Measurements from ENCODE around the gene U2AF1.
"Not testable (repeated sequence)": the region's sequence is repeated elsewhere in the genome, so short reads cannot be mapped to it uniquely, and the experiment has no call there.

The U2AF1 gene

DNA sequence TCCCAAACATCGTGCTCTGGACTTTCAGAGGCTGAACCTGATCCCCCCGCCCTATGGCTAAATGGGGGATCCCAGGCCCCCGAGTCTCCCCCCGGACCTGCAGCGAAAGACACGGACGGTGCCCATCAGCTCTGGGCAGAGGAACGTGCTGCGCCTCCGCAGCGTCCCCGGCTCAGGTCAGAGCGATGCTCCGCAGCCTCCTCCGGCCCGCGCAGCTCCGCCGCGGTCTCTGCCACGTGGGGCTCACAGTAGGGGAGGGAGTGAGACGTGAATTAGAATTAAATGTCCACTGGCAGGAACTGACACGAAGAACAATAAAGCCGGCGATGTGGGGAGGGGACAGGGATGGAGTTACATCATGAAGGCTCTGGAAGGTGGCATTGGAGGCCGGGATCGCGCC, 30.7 kb downstream of the U2AF1 start:
- not testable (repeated sequence) for DNase-seq (ENCODE audit: low read depth in 2 of 2)

- DNase-seq (ENCODE audit: low read depth in 2 of 2): not testable (repeated sequence)
These were observed 31.2 kb downstream of the U2AF1 start for GRCh38 chr21:43076023-43076637.

- DNase-seq (ENCODE audit: low read depth in 2 of 2): not testable (repeated sequence)
These were observed 32.0 kb downstream of the U2AF1 start, which contains the start of gene CBS for GRCh38 chr21:43075170-43076022. CBS (minus strand) TSS chr21:43075835; CDS start chr21:43072193, 3,642 bp downstream.

DNA sequence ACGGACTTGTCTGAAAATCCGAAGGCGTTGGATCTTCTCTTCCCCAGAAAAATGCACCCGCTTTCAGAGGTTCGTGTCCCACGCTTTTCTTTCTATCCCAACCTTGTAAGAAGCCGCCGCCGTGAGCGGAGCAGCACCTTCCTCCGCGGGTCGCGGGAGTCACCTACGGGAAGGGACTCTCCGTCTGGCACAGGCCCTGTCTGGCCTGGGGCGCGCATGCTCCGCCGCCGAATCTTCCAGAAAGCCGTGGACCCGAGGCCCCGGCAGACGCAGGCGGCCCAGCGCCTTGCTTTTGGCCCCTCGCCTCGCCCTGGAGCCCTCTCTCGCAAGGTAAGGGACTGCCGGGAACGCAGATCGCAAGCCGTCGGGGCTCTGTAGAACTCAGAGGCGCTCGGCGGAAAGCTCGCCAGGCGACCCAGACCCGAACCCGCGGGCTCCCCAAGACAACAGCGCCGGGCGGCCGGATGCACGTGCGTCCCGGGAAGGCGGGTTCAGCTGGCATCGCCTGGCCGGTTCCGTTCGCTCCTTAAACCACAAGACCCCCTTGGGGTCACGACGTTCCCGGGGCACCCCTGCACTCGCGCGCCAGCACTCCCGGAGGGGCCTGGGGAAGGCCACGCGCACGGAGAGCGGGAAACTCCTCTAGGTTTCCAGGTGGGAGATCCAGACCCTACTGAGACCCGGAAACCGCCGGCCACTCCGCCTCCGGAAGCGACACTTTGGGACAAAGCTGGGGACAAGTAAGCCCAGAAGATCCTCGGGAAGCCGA, 32.8 kb downstream of the U2AF1 start:
- not testable (repeated sequence) for DNase-seq (ENCODE audit: low read depth in 2 of 2)

GRCh38 chr21:43072742-43073141, 34.6 kb downstream of the U2AF1 start:
- DNase-seq (ENCODE audit: low read depth in 2 of 2): not testable (repeated sequence)

GRCh38 chr21:43069682-43070081, 37.7 kb downstream of the U2AF1 start:
- not testable (repeated sequence) for DNase-seq (ENCODE audit: low read depth in 2 of 2)

DNA sequence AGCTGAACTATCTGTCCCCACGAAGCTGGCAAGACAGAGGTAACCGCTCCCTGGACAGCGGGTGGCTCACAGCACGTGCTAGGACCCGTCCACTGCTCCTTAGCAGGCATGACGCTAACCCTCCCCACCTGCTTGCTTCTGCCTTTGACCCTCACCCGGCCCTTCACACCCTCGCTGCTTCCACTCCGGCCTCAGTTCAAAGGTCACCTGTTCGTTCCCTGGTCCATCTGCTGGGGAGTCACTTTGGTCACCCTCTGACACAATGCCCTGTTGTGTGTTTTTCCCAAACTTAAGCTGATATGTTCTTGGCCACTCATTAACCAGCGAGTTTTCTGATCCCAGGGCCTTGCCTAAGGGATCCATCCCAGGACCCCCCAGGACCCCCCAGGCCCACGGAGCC, 39.3 kb downstream of the U2AF1 start:
- DNase-seq (ENCODE audit: low read depth in 2 of 2): not testable (repeated sequence)

GRCh38 chr21:43066690-43067089, 40.7 kb downstream of the U2AF1 start:
- not testable (repeated sequence) for DNase-seq (ENCODE audit: low read depth in 2 of 2)

DNA sequence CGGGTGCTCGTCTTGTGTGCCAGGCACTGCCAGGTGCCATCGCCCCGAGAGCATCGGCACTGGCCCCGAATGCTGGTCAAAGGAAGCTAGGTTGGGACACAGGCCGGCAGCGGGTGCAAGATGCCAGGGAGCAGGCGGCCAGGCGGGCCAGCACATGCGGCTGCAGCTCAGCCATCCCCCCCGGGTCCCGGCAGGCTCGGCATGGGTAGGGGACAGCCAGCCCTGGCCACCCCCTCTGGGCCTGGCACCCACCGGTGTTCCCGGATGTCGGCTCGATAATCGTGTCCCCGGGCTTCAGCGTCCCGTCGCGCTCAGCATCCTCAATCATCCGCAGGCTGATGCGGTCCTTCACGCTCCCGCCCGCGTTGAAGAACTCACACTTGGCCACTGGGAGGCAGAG, 41.4 kb downstream of the U2AF1 start:
- DNase-seq (ENCODE audit: low read depth in 2 of 2): not testable (repeated sequence)

DNA sequence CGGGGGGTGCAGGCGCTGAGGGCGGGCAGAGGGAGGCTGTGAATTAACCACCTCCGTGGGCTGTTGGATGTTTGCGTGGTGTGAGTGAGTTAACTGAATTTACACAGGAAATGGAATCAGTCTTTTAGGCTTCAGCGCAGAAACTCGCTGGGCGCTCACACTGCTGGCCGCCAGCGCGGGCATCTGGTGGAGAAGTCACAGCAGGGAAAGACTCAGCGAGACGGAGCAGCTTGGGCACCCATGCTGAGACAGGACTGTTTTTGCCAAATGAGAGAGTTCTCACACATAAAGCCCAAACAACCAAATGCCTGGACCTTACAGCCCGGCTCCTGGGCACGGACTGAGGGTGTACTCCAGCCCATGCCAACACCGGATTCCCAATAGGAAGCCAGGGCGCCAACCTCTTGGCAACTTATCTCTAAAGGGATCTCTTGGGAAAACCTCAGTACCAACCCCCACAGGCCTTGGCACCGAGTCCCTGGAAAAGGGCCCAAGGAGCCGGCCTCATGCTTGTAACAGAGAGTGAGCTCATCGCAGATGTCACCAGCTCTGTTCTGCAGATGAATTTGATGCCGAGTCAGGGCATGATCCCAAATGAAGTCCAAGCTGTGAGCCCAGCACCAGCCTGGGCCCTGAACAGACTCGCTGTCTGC, 43.0 kb downstream of the U2AF1 start:
- not testable (repeated sequence) for DNase-seq (ENCODE audit: low read depth in 2 of 2)

DNA sequence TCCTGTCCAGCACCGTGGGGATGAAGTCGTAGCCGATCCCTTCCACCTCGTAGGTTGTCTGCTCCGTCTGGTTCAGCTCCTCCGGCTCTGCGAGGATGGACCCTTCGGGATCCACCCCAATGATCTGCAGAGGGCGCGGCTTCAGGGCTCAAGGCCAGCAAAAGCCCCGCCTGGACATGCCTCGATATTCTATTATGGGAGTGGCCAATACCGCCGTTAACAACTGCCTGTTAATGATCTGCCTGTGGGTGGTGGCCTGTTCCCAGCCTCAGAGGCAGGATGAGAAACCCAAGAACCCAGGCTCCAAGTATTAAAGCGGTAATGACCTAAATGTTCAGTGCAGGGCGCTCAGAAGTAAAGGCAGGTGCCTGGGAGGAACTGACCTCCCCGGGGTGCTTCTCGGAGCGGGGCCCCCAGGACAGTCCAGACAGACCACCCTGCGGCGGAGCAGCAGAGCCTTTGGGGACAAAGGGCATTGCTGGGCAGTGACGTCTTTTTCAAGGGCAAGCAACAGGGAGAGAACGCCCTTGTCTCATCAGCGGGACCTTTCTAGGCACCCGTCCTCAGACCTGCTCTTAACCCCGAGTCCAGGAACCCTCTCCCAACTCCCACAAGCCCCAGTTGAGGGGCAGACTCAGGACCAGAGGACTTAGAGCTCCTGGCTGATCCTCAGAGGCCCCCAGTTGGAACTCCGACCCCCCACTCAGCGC, 44.3 kb downstream of the U2AF1 start:
- not testable (repeated sequence) for DNase-seq (ENCODE audit: low read depth in 2 of 2)

- not testable (repeated sequence) for DNase-seq (ENCODE audit: low read depth in 2 of 2)
These were observed 54.3 kb downstream of the U2AF1 start for GRCh38 chr21:43053112-43053511.

GRCh38 chr21:43045876-43046821, 61.2 kb downstream of the U2AF1 start:
- not testable (repeated sequence) for DNase-seq (ENCODE audit: low read depth in 2 of 2)

DNA sequence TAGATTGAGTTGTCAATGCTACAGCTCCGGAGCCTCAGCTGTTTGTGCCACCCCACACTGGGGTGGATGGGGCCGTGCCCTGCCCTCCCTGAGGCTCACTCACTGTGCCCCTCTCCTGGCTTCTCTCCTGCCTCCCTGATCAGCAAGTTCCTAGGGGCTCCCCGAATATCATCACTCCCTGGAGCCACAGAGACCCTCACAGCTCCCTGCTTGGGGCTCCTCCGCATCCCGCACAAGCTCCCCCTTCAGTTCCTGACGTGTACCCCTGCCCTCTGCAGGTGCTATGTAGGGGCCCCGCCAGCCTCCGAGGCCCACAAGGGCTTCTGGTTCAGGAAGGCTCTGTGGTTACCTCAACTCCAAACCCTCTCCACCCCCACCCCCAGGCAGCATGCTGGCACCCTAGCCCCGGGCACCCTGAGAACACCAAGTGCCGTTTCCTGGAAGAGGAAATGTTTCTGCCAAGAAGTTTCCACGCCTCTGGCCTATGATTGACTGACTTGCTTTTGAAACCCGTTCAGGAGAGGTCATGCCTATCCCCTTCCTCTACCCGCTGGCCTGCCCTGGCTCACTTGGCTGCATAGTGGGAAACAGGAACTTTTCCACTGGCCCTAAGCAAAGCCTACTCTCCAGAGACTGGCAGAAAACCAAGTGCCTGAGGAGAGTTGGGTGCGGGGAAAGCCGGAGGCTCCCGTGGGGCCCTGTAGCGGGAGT, 62.0 kb downstream of the U2AF1 start:
- not testable (repeated sequence) for DNase-seq (ENCODE audit: low read depth in 2 of 2)

GRCh38 chr21:43044547-43044946, 62.8 kb downstream of the U2AF1 start:
- not testable (repeated sequence) for DNase-seq (ENCODE audit: low read depth in 2 of 2)

DNA sequence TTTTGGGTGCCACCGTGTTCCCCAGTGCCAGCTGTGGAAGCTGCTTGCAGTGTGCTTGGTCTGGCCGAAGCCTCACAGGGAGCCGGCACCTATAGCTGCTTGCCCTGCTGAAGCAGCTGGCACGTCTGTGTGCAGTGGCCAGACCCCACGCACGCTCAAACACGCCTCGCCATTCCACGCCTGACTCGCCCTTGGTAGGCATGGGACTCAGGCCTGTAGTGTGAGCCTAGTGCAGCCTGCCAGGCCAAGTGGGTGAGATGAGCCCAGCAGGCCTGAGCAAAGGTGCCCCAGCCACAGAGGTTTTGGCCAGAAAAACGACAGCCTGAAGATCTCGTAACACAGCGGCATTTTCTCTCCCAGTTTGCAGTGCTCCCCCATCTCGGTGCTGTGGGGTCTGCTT, 64.1 kb downstream of the U2AF1 start:
- DNase-seq (ENCODE audit: low read depth in 2 of 2): not testable (repeated sequence)

Measured in stimulated activated CD4-positive, alpha-beta T cell treated with anti-CD3 and anti-CD28 coated beads, Interleukin-1b, Interleukin-23, amount 100 ng/mL, for 1 hour (primary cell).